HG02642 (cell line): ENCODE measurements around the gene HRAS.

Experiments used
- ATAC-seq: cut with Tn5 transposase; IDR thresholded peaks from one replicate; pipeline ENCODE4 v1.9.1; 2021; ENCODE audit warnings: mild to moderate bottlenecking; ENCODE audit not compliant: unreplicated experiment, poor library complexity

HRAS gene

GRCh38 chr11:498297-499181, 36.8 kb downstream of the HRAS start:
- no peak for ATAC-seq

- no peak for ATAC-seq
Observed at GRCh38 chr11:497565-498296, 37.6 kb downstream of the HRAS start.

DNA sequence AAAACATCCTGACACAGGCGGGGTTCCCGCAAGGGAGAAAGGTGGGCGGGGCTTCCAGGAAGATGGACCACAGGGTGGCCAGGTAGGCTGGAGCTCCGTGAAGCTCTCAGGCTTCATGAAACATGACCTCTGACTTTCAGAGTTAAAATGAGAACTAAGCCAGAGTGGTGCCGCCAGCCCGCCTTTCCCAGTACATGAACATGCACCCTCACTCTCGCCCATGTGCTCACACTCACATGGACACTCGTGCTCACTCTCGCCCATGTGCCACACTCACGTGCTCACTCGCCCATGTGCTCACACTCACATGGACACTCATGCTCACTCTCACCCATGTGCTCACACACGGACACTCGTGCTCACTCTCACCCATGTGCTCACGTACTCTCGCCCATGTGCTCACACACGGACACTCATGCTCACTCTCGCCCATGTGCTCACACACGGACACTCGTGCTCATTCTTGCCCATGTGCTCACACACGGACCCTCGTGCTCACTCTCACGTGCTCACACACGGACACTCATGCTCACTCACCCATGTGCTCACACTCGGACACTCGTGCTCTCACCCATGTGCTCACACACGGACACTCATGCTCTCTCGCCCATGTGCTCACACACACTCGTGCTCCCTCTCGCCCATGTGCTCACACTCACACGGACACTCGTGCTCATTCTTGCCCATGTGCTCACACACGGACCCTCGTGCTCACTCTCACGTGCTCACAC, 38.4 kb downstream of the HRAS start:
- ATAC-seq, result no peak

- no peak for ATAC-seq
Observed at GRCh38 chr11:495537-495931, 39.8 kb downstream of the HRAS start.

DNA sequence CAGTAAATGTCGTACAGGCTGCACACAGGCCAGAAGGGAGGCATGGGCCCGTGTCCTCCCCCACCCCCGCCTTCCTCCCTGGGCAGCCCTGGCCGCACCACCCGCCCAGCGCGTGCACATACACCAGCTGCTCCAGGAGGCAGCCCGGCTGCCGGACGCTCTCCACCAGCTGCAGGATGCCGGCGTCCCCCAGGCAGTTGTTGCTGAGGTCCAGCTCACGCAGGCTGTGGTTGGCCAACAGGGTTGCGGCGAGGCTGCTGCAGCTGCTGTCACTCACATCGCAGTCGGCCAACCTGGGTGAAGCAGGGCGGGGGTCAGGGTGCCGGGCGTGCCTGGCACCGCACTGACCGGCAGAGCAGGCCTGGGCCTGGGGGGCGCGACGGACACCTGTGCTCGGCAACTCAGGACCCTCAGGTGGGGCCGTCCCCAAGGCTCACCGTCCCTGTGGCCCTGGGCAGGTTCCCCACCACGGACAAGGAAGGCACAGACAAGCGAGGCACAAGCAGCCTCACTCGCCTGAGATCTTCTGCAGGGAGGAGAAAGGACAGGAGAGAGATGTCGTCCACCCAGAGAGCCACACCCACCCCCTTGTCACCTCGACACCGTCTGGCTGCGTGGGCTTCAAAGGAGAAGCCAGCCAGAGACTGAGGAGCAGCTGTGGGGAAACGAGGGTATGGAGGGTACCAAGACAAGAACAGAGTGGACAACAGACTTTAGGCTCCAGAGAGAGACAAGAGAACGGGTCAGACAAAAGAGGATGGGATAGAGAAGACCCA, 40.4 kb downstream of the HRAS start:
- ATAC-seq, result no peak

DNA sequence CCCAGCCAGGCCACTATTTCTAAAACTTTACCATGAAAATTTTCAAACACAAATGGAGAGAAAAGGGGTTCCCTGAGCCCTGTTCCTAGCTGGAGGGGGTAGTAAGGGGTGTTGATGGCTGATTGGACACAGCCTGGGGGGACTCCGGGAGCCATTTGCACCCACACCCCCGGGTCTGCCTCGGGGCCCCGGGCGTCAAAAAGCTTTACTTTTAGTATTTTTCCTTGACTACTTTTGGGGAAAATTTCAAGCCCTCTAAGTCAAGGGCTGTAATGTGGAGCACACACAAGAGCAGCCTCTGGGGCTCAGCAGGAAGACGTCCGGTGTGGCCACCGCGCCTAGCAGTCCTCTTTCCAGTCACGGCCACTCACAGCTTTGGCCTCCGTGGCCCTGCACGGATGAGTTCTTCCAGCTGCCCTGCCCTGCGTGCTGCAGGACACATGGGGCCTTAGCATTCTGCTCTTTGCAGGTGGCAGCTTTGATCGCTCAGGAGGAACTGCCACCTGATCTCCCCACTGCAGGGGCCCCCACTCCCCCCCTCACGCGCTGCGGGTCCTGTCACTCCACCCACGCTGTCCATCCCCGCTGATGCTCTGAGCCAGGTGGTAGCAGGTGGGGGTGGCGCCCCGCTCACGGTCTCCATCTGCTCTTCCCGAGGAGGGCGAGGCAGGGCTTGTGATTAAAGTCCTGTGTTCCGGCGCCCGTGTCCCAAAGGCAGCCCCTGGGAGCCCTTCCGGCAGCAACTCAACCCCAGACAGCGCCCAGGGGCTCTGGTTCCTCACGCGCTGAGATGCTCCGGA, 42.7 kb downstream of the HRAS start:
- no peak for ATAC-seq

GRCh38 chr11:491358-491757, 44.0 kb downstream of the HRAS start:
- no peak for ATAC-seq

GRCh38 chr11:490930-491260, 44.5 kb downstream of the HRAS start:
- no peak for ATAC-seq

DNA sequence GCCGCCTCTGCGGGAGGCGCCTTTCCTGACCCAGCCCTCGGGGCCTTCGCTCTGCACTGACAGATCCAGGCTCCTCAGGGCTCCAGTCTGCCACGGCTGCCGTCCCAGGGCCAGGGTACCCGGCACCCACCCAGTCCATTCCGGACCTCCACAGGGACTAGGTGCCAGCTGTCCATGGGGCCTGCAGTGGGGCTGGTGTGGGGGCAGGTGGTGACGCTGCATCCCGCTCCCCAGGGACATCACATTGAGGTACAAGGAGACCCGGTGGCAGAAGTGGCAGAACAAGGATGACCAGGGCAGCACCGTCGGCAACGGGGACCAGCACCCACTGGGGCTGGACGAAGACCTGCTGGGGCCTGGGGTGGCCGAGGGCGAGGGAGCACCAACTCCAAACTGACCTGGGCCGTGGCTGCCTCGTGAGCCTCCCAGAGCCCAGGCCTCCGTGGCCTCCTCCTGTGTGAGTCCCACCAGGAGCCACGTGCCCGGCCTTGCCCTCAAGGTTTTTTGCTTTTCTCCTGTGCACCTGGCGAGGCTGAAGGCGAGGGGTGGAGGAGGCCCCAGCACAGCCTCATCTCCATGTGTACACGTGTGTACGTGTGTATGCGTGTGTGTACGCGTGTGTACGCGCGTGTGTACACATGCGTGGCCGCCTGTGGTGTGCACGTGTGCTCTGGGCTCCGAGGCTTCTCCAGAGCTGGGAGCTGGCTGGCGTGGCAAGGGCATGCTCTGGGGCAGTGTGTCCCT, 45.0 kb downstream of the HRAS start:
- ATAC-seq, result no peak

GRCh38 chr11:489610-490185, 45.7 kb downstream of the HRAS start:
- no peak for ATAC-seq

GRCh38 chr11:488992-489391, 46.4 kb downstream of the HRAS start:
- no peak for ATAC-seq

DNA sequence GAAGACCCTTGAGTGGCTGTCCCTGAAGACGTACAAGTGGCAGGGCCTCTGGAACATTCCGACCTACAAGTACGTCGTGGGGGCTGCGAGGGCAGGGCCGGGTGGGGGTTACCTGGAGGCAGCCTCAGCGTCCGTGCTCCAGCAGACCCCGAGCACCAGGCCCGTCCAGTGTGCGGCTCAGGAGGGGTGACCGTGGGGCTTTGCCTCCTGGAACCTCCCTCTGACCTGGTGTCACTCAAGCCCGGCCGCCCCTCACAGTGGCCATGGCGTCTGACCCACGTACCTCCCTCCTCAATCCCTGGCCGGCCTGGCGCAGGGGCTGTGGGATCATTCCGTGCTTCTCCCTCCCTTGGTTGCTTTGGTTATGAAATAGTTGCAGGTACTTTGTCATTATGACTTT, 46.8 kb downstream of the HRAS start:
- no peak for ATAC-seq

DNA sequence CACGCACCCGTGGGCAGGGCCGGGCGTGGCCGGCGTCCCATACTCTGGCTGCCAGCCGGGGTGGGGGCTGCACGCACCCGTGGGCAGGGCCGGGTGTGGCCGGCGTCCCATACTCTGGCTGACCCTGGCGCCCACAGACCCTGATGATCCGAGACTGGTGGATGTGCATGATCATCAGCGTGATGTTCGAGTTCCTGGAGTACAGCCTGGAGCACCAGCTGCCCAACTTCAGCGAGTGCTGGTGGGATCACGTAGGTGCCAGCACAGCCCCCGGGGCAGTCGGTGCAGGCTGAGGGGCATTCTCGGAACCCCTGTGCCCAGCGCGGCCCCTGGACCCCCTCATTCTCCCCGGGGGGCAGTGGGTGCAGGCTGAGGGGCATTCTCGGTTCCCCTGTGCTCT, 47.3 kb downstream of the HRAS start:
- ATAC-seq, result no peak

GRCh38 chr11:487571-488021, 47.8 kb downstream of the HRAS start:
- no peak for ATAC-seq

DNA sequence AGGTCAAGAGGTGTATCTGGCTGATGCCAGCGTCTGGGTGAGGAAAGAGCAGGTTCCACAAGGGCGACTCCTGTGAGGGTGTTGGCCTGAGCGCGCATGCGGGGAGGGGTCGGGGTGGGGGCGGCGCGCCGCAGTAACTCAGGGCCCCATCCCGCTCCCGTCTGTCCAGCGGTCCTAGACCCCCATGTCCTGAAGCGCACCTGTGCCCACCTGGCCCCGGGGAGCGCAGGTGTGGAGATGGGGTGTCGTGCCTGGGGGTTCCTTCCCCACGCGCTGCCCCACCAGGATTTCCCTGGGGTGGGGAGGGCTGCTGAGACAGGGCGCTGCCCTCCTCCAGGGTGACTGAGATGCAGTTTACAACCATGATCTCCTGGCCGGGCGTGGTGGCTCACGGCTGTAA, 49.2 kb downstream of the HRAS start:
- ATAC-seq, result no peak

DNA sequence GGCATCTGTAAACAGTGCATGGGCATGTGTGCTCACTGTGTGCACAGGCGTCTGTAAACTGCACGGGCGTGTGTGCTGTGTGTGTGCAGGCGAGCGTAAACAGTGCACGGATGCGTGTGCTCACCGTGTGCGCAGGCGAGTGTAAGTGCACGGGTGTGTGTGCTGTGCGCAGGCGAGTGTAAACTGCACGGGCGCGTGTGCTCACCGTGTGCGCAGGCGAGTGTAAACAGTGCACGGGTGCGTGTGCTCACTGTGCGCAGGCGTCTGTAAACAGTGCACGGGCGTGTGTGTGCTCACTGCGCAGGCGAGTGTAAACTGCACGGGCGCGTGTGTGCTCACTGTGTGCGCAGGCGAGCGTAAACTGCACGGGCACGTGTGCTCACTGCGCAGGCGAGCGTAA, 50.8 kb downstream of the HRAS start:
- ATAC-seq, result no peak
